OCI-LY3 (cell line): ENCODE data around the gene PILRB.
"Not testable (repeated sequence)": the region's sequence is repeated elsewhere in the genome, so short reads cannot be mapped to it uniquely, and the experiment has no call there.

Experiments used
- EZH2phosphoT487 ChIP-seq: fragments of 200-600 bp; shearing (Covaris generic); IDR thresholded peaks from 2 replicates; pipeline ENCODE4 v1.6.1; 2018; ENCODE audit warnings: antibody characterized with exemption, mixed run types, low read depth
- TF ChIP-seq, protein P1 (sequence below): fragments of 200-600, 300-600 bp; sonication (generic); IDR thresholded peaks from 2 replicates; pipeline ENCODE4 v1.5.1; 2014; ENCODE audit warnings: antibody characterized with exemption, low read length, low read depth

DNA sequence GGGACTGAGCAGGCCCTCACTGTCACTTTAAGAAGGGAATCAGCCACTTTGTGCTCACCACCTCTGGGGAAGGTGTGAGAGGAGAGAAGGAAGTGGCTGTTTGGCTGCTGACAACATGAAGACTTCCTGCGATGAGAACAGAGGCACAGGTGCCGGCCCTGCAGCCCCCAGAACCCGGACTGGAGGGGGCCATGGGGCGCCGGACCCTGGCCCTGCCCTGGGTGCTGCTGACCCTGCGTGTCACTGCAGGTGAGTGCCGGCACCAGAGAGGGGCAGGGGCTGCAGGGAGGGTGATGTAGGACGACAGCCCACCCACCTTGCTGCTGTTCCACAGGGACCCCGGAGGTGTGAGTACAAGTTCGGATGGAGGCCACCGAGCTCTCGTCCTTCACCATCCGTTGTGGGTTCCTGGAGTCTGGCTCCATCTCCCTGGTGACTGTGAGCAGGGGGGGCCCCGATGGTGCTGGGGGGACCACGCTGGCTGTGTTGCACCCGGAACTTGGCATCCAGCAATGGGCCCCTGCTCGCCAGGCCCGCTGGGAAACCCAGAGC is 5.6 kb upstream of the PILRB start:
- TF ChIP-seq, protein P1, sequence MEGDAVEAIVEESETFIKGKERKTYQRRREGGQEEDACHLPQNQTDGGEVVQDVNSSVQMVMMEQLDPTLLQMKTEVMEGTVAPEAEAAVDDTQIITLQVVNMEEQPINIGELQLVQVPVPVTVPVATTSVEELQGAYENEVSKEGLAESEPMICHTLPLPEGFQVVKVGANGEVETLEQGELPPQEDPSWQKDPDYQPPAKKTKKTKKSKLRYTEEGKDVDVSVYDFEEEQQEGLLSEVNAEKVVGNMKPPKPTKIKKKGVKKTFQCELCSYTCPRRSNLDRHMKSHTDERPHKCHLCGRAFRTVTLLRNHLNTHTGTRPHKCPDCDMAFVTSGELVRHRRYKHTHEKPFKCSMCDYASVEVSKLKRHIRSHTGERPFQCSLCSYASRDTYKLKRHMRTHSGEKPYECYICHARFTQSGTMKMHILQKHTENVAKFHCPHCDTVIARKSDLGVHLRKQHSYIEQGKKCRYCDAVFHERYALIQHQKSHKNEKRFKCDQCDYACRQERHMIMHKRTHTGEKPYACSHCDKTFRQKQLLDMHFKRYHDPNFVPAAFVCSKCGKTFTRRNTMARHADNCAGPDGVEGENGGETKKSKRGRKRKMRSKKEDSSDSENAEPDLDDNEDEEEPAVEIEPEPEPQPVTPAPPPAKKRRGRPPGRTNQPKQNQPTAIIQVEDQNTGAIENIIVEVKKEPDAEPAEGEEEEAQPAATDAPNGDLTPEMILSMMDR, result not testable (repeated sequence)
- TF ChIP-seq EZH2phosphoT487, result not testable (repeated sequence)
